Cerebellar nuclear complex (tissue), 1 donor: ENCODE measurements around the gene MTCH1.
"Not testable (repeated sequence)": the region's sequence is repeated elsewhere in the genome, so short reads cannot be mapped to it uniquely, and the experiment has no call there.

Experiments used
- DNase-seq, 2 experiments: peaks; one replicate each; lab custom pipeline; 2025; lab: John Stamatoyannopoulos, UW

MTCH1 gene

DNA sequence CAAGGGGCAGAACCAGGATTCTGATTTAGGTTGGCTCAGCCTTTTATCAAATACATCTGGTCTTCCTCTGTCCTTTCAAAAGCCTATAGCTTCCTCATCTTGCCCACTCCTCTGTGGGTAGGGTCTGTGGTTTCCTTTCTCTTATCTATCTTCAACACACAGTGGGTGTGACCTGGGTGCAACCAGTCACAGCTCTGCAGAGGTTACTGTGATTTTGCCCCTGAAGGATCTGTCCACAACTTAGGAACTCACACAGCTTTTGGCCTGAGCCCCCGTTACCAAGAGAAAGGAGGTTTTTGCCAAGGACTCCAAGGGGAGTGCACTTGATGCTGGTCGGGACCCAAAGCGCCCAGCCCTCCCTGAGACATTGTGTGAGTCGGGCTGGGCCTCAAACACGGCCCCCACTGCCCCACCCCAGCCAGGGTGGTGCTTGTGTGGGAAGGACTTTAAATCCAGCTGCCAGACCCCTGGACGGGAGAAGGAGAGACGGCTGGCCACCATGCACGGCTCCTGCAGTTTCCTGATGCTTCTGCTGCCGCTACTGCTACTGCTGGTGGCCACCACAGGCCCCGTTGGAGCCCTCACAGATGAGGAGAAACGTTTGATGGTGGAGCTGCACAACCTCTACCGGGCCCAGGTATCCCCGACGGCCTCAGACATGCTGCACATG lies 31.6 kb downstream of the MTCH1 start, which contains the start of gene PI16:
Gene PI16 (plus strand): TSS at position 477 of the 670 bp plus-strand sequence. CDS start 23 bp downstream, at position 500.
- no peak for DNase-seq

DNA sequence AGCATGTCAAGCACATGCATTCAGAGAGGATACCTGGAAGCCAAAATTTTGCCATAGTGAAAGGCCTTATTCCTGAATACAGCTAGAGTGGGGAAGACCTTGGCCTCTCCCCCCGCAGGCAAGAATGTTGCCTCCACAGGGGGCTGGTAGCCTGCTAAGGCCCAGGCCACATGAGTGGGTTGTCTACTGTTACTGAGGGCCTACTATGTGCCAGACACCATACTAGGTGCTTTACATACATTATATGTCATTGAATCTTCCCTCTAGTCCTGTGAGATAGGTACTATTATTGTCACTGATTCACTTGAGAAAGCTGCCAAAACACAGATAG lies 32.1 kb downstream of the MTCH1 start:
- no peak for DNase-seq

DNA sequence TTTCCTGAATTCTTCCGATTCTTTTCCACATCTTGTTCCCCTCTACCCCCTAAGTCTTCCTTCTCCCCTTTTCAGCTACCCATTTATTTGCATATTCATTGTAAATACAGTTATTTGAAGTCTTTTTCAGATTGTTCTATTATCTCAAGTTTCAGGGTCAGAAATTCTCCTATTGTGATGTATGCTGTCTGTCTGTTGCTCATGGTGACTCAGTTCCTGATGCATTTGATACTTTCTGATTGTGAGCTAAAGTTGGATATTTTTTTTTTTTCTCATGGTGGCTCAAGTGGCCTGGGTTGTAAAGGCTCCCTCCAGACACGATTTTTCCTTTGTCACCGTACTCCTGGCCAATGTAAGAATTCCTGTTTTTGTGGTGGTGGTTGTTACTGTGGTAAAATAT lies 36.4 kb downstream of the MTCH1 start:
- DNase-seq = no peak

DNA sequence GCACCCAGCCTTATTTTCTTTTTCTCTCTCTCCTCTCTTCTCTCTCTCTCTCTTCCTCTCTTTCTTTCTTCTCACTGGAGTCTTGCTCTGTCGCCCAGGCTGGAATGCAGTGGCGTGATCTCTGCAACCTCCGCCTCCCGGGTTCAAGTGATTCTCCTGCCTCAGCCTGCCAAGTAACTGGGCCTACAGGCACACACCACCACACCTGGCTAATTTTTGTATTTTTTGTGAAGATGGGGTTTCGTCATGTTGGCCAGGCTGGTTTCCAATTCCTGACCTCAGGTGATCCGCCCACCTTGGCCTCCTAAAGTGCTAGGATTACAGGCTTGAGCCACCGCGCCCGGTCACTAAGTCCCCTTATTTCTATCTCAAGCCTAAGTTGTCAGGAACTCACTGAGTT lies 36.9 kb downstream of the MTCH1 start:
- DNase-seq = not testable (repeated sequence)

DNA sequence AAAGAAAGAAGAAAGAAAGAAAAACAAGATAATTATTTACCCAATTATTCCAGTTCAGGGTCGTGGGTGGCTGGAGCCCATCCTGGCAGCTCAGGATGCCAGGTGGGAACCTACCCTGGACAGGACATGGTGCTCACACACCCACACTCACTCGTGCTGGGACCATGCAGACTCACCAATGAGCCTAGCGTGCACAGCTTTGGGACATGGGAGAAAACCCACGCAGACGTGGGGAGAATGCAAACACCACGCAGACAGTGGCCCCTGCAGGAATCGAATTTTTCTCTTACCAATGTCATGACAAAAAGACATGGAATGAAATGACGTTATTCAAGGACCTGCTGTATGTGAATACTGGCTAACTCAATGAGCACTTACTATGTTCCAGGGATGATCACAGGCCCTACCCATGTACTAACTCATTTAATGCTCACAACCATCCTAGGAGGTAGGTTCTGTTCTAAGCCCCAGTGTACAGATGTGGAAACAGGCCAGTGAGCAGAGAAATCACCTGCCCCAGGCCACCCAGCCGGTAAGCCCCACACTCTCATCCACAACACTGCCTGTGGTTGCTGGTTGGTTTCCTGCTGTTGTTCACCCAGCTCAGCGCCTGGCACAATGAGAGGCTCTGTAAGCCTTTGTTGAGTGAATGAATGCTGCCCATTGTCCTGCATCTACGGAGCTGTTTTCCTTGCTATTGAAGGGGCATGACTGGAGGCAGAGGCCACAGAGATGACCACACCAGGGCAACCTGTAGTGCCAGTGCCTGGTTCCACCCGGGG lies 38.2 kb downstream of the MTCH1 start:
- DNase-seq = no peak

DNA sequence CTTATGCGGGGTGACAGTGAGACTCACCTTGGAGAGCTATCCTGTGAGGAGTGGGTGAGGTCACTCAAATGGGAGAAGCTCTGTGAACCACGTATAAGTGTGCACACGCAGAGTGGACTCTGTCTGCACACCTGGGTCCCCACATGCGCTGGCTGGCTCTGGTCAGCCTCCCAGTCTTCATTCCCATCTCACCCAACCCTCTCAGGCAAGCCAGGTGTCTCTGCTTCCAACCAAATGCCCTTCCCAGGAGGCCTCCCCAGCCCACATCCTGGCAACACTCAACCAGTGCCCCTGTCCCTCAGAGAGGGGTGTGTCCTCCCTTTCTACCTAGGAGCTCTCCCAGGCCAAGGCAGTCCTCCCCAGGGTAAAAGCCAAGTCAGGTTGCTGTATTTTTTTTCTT lies 39.5 kb downstream of the MTCH1 start:
- DNase-seq = no peak

DNA sequence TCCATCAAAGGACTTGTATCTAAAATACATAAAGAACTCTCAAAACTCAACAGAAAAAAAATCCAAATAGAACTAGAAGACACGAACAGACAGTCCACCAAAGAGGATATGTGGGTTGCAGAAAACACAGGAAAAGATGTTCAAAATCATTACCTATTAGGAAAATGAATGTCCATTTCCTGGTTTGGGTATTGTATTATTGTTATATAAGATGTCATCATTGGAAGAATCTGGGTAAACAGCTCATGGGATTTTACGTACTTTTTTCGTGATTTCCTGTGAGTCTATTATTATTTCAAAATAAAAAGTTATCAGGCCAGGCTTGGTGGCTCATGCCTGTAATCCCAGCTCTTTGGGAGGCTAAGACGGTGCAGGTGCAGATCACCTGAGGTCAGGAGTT lies 40.7 kb downstream of the MTCH1 start:
- DNase-seq = no peak

DNA sequence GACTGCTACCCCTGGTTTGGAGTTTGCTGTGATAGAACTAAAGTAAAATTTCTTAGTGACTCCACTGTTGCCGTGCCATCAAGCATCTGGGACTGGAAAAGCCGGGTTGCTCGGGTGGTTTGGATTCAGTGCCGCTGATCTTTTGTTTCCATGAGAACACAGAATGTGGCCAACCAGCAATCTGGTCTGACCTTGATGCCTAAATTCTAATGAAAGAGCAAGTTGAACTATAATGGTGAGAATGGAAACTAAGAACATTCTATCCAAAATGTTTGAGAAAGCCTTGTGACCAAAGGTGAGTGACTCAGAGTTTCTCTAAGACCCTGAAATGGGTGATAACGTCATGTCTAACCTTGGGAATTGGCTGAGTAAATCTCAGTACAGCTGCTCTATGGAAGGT lies 41.3 kb downstream of the MTCH1 start:
- DNase-seq = no peak

DNA sequence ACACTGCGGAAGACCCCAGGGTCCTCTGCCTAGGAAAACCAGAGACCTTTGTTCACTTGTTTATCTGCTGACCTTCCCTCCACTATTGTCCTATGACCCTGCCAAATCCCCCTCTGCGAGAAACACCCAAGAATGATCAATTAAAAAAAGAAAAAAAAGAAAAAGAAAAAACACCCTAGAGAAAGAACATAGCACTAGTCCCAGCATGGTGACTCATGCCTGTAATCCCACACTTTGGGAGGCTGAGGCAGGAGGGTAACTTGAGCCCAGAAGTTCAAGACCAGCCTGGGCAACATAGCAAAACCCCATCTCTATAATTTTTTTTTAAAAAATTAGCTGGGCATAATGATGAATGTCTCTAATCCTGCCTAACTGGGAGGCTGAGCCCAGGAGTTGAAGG lies 43.7 kb downstream of the MTCH1 start:
- not testable (repeated sequence) for DNase-seq

DNA sequence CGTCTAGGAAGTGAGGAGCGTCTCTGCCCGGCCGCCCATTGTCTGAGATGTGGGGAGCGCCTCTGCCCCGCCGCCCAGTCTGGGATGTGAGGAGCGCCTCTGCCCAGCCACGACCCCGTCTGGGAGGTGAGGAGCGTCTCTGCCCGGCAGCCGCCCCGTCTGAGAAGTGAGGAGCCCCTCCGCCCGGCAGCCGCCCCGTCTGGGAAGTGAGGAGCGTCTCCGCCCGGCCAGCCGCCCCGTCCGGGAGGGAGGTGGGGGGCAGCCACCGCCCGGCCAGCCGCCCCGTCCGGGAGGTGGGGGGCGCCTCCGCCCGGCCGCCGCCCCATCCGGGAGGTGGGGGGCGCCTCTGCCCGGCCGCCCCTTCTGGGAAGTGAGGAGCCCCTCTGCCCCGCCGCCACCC lies 44.4 kb downstream of the MTCH1 start:
- not testable (repeated sequence) for DNase-seq

DNA sequence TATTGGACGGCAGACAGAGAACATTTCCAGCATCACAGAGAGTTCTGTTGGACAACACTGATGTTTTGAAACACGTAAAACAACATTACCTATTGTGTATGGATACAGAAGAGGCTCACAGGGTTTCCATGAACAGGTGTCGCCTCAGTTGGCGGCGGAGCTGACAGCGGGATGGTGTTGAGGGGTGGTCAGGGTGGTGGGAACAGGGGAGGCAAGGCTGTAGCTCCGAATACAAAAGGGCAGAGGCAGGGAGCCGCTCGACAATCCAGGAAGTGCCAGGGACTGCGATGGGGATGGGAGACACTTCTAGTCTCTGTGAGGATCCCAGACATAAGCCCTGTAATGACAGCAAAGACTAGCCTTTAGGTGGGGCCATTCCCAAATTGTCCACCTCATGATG lies 46.0 kb downstream of the MTCH1 start:
- DNase-seq = no peak

DNA sequence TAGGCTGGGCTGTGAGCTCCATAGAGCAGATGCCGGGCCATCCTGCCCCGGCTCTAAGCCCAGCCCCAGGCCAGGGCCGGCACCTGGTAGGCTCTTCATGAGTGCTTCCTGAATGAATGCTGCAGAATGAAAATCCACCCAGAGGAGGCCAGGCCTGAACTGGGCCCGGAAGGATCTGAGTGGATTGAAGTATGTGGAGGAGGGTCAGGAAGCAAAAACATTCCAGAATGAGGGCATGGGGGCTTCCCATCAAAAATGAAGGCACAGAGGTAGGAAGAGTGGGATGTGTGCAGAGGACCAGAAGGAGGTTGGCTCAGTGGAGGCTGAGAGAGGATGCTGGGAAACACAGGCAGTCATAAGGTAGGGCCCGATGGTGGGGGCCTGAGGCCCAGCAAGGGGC lies 47.0 kb downstream of the MTCH1 start:
- DNase-seq = not testable (repeated sequence)

DNA sequence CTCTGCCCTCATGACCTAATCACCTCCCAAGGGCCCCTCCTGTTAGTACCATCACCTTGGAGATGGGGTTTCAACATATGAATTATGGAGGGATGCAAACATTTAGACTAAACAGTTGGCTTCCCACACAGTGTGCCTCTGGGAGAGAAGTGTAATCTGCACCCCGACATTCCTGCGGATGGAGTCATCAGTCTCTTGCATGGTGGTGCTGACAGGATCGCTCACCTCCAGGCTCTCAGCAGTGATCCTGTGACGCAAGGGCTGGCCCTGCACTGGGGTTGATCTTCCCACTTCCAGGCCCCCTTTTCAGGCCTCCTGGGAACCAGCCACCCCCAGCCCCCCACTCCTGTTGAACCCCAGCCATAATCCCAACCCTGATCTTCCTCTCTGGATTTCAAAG lies 47.5 kb downstream of the MTCH1 start:
- no peak for DNase-seq

DNA sequence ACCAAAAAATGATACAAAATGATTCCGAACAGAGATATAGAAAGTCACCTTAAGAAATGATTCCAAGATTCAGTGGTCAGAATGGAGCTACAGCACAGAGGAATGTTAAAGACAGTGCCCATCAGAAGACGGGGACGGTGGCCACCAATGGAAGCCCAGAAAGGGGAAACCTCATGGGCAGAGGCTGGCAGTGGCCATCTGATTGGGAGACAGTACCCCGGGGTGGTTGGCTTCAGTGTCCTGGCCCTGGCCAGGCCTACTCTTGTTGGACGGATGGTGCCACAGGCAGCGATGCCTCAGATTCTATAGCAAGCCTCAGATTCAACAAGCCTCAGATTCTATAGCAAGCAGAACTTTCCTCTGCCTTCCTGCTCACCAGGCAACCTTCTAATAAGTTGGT lies 48.1 kb downstream of the MTCH1 start:
- no peak for DNase-seq

DNA sequence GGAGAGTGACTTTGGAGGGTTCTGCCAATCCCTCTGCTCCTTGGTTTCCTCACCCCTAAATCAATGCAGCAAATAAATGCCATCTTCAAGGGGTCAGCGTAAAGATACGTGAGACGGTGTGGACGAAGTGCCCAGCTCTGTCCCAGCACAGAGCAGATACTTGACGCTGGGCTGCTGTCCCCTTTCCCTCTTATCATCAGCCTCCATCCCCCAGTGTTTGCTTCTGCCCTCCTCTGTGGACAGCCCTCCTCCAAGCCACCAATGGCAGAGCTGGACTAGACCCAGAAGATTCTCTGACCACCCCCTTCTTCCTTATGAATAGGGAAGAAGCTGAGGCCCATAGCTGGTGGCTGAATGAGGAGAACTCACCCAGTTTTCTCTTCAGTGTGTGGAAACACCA lies 49.2 kb downstream of the MTCH1 start:
- no peak for DNase-seq

DNA sequence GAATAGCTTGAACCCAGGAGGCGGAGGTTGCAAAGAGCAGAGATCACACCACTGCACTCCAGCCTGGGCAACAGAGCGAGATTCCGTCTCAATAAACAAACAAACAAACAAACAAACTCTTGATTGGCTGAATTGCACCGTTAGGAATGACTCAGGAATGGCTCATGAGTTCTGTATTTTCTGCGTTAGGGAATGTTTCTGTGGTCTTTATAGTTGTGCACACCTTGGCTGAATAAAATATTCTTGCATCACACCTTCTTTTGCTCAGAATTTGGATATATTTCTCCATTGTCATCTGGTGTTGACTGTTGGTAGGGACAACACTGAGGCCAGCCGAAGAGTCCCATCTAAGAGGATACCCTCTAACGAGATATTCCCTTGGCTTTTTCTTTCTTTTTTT lies 51.1 kb downstream of the MTCH1 start:
- DNase-seq = no peak

DNA sequence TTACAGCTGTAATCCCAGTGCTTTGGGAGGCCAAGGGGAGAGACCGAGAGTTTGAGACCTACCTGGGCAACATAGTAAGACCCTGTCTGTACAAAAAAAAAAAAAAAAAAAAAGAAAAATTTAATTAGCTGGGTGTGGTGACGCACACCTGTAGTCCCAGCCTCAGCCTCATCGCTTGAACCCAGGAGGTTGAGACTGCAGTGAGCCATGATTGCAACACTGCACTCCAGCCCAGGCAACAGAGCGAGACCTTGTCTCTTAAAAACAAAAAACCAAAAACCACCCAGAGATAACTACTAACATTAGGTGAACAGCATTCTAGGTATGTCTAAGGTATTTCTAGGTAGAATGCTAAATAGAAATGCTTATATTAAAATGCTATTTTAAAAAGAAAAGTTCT lies 52.5 kb downstream of the MTCH1 start:
- no peak for DNase-seq

DNA sequence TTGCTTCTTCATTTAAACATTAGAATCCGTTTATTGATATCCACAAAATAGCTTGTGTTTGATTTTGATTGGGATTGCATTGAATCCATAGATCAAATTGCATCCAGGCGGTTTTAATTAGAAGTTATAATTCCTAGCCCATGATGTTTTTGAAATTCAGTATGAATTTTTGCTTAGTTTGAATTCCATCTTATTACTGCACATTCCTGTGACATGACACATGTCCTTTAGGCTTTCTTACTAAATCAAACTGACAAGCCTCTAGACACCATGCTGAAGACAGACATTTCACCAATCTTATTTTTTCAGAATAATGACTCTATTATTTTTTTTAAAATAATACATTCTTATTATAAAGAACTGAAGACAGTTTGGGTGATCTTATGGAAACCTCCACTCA lies 52.9 kb downstream of the MTCH1 start:
- DNase-seq = no peak

DNA sequence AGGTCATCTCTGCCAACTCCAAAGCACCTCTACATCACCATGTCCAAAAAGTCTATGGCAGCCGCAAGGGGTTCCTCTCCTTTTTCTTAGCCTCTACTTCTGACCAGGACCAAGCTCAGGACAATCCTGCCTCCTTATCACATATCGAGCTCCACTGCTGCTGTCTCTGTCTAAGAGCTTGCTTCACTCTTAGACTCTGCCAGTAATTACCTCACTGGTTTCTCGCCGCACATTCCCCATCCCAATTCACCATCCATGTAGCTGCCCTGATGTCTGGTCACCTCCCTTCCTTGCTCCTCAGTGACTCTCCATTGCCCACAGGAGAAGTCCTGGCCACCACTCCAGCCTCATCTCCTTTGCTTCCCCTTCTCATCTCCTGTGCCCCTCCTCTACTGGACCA lies 55.5 kb downstream of the MTCH1 start:
- DNase-seq = no peak

DNA sequence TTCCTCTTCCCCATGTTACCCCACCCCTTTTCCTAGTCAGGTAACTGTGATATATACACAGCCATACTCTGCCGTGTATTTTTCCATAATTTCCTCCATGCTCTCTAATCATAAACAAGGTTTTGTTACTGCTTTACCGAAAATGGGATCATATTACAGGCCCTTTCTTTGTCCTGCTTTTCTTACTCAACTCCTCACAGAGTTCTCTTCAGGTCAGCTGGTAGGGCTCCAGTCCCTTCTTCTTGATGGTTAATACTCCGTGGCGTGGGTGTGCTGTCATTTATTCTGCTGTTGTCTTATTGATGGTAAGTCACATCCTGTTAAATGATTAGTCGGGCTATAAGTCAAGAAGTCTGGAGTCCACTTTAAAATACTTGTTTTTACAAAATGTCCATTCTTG lies 56.4 kb downstream of the MTCH1 start:
- DNase-seq = no peak

DNA sequence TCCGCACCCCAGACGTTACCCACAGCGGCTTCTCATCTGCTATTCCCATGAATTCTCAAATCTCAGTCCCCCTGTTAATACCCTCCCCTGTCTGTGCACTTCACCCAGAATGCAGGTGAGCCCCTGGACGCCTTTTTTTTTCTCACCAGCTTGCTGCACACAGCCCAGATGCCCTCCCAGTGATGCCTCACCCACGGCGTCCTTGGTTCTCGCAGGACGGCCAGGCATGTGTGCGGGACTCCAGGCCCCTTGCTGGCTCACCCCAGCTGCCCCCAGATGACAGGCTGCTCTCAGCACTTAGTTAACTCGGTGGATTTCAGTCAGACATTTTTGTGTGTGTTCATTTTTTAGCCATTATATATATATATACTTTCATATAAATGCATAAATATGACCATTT lies 56.8 kb downstream of the MTCH1 start:
- DNase-seq = no peak

DNA sequence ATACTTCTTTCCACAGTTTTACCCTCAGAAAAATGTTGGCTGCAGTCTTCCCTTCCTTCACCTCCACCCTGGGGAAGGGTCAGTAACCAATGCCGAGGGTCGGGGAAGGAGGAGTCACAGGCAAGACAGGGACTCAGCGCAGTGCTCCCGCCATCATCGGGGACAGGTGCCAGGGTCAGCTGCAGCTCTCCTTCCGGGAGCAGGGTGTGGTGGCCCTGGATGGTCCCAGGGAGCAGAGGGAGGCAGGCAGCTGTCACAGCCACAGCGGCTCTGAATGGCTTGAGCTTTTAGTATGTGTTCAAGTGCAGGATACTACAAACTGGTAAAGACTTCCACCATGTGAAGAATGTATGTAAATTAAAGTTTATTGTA lies 57.5 kb downstream of the MTCH1 start:
- DNase-seq = no peak

DNA sequence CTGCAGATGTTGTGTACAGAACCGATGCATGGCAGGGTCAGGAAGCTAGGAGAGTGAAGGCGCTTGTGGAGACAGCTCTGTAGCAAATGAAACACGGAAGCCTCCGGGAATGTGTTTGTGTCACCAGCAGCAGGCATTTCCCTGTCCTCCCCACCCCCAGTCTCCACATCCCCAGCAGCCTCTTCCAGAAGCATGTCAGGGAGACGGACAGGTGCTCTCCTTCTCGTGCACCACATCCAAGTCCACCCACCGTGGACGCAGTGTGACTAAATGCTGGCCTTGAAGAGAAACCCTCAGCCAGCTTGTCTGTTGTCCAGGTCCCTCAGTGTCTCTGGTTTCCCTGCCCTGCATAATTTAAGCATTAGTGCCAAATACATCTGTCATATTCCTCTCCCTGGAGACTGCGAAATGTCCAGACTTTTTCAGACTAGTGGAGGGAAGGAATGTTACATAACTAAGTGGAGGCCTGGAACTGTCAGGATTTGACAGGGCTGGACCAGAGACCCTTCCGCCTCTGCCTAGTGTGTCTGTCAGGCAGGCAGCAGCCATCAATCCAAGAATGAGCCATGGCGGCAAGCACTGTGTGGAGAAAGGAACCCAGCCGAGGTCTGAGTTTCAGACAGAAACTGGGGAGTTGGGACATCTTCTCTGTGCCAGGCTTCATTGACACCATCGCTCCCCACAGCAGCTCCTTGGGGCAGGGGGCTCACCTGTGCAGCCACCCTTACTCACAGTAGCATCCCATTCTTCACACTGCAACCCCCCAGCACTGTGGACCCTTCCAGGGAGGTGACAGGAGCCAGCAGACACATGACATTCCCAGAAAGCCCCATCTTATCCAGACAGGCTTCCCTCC lies 58.1 kb downstream of the MTCH1 start:
- no peak for DNase-seq
